Fibroblast of skin of right biceps (primary cell): ENCODE measurements around the gene NSD2.

Experiments used
- DNase-seq: peaks from one replicate; pipeline ENCODE4 v3.0.0-alpha.2; 2013

Gene NSD2

GRCh38 chr4:1972414-1972813, 101.2 kb downstream of the NSD2 start:
- DNase-seq, result no peak

- DNase-seq, result no peak
Measured at GRCh38 chr4:1973218-1973617, 102.0 kb downstream of the NSD2 start.

- DNase-seq, result no peak
Measured at GRCh38 chr4:1973661-1974060, 102.5 kb downstream of the NSD2 start.

- DNase-seq, result no peak
Measured at GRCh38 chr4:1974840-1975239, 103.6 kb downstream of the NSD2 start.

- no peak for DNase-seq
Measured at GRCh38 chr4:1975391-1975801, 104.2 kb downstream of the NSD2 start.

GRCh38 chr4:1975880-1976279, 104.7 kb downstream of the NSD2 start:
- DNase-seq, result no peak

GRCh38 chr4:1976416-1977352, 105.5 kb downstream of the NSD2 start:
- DNase-seq, result no peak

- no peak for DNase-seq
Measured at GRCh38 chr4:1978226-1978625, 107.0 kb downstream of the NSD2 start.

GRCh38 chr4:1978741-1979476, 107.7 kb downstream of the NSD2 start:
- DNase-seq, result no peak

- DNase-seq, result no peak
Measured at GRCh38 chr4:1979477-1980196, 108.4 kb downstream of the NSD2 start.

GRCh38 chr4:1980561-1981041, 109.4 kb downstream of the NSD2 start:
- DNase-seq, result no peak

- no peak for DNase-seq
Measured at GRCh38 chr4:1981251-1982058, 110.3 kb downstream of the NSD2 start.

- no peak for DNase-seq
Measured at GRCh38 chr4:1982124-1983052, 111.2 kb downstream of the NSD2 start.

- DNase-seq, result no peak
Measured at GRCh38 chr4:1983053-1983845, 112.1 kb downstream of the NSD2 start.

- no peak for DNase-seq
Measured at GRCh38 chr4:1983846-1984405, 112.7 kb downstream of the NSD2 start.

- no peak for DNase-seq
Measured at GRCh38 chr4:1984406-1985191, 113.4 kb downstream of the NSD2 start.

GRCh38 chr4:1985294-1985693, 114.1 kb downstream of the NSD2 start:
- DNase-seq, result no peak

GRCh38 chr4:1985780-1986577, 114.8 kb downstream of the NSD2 start:
- no peak for DNase-seq
